OCI-M2 (cell line): Measurements from ENCODE around the gene HSPB2.

Source experiments
- DNase-seq: peaks from one replicate; lab custom pipeline; 2025; ENCODE audit not compliant: unreplicated experiment; lab: John Stamatoyannopoulos, UW

HSPB2 gene

GRCh38 chr11:111937461-111937769, 24.9 kb downstream of the HSPB2 start:
- DNase-seq: no peak

DNA sequence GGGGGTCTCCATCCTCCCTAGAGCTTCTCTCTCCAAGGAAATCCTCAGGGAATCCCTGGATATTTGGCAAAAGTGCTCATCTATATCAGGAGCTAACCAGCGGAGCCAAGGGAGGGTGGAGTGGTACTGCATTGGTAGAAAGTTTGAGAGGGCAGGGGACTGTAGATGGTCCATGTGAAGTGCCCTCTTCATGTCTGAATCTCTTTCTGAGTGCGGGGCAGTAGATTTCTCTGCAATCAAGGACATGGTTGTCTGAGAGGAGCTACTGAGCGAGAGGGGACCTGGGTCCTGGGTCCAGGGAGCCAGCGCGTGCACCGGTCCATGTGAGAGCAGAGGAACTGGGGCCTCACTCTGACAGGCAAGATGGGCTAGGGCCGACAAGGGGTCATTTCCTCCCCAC, 25.3 kb downstream of the HSPB2 start:
- DNase-seq: no peak

DNA sequence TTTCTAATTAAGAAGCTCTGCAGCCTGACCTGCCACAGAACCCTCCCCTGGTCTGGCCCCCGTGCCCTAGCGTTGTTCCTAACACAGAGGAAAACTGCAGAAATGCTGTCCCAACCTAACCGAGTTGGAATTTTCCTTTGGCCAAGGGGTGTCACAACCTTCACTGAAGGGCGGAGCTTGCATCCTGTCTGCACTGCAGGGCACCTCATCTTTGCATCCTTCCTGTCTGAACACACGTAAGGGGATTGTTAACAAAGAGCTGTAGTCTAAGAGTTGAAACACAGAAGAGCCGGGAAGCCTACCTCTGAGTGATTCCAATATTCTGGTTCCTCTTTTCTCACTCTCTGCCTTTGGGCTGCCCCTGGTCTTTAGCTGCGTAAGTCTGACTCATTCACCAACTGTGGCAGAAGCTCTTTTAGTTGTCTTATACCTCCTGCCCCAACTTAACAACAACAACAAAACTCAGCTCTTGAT, 26.2 kb downstream of the HSPB2 start:
- DNase-seq: peak; percentile 15

DNA sequence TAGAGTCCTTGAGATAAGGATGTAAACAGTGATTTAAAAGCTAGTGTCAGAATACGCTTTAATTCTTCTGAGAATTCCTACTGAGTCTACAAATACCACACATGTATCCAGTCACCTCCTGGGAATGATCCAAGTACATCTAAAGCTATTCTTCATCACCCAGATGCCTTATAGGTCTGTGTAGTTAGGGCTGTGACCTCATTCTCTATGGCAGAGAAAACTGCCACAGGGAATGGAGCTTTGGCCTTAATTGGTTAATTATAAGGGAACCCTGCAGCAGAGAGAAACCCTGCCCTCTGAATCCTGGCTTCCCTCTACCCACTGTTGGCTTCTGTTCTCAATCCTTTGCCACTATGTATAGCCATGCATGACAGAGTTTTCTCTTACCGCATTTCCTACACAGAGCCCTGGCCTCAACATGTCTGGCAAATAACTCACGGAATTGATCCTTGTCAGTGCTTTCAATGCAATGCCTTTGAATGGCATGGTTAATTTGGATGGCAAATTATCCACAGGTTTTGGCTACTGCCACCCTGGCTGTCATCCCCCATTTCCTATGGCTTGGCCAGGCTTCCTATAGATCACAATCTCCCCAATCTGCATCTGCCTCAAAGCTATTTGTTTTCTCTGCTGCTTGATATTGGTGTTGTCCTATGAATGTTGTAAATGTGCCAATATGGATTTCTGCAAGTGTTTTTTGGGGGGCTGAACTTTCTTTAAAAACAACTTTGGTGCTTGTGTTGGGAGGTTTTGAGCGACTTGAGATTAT, 27.5 kb downstream of the HSPB2 start:
- DNase-seq: no peak

GRCh38 chr11:111941963-111942362, 29.4 kb downstream of the HSPB2 start:
- DNase-seq: no peak

- DNase-seq: no peak
Observed at GRCh38 chr11:111942829-111943228, 30.3 kb downstream of the HSPB2 start.

- DNase-seq: no peak
Observed at GRCh38 chr11:111944139-111944538, 31.6 kb downstream of the HSPB2 start.

DNA sequence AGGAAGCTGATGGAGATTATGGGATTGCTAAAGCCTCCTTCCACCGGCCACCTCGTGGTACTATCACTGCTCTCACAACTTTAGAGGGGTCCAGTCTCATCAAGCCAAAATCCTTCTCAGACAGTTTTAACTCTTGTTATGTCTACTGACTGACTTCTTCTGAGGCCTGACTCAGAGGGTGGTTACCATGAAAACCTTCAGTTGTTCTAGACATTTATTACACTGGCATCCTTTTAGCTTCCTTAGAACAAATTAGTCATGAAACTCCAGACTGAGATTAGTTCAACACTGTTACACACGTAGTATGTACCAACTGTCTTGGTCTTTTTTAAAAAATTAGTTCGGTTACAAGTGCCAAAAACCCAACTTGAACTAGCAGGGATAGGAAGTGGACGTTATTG, 32.1 kb downstream of the HSPB2 start:
- DNase-seq: no peak

GRCh38 chr11:111945198-111945597, 32.7 kb downstream of the HSPB2 start:
- no peak for DNase-seq

DNA sequence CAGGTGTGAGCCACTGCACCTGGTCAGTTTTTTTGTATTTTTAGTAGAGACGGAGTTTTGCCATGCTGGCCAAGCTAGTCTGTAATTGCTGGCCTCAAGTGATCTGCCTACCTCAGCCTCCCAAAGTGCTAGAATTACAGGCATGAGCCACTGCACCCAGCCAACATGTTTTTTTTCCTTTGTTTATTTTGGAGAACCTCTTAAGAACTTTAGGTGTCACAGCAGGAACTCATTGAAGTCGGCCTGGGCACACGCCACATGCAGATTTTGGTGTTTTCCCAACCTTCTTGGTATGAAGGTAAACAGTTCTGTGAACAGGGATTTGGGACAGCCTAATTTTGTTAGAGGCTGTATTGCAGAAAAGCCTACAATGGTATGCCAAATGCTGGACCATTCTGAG, 34.0 kb downstream of the HSPB2 start:
- DNase-seq: no peak

DNA sequence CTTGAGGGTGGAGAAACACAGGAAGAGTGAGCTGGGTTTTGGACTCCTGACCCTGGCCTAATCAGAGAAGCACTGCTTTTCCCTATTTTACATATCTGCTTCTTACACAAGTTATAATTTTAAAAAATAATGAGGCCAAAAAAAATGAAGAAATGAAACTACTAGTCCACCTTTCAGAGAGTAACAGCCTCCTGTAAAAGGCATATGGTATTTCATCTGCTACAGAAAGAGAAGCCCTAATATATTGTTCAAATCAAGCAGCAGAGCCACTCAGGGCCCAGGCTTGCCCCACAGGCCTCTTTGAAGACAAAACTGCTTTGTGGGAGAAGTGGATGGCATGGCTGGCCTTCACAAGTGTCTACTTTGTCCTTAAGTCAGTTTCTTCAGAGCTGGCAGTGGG, 34.6 kb downstream of the HSPB2 start:
- no peak for DNase-seq

- DNase-seq: no peak
Observed at GRCh38 chr11:111949519-111950426, 37.2 kb downstream of the HSPB2 start.

- no peak for DNase-seq
Observed at GRCh38 chr11:111951565-111951964, 39.0 kb downstream of the HSPB2 start.

DNA sequence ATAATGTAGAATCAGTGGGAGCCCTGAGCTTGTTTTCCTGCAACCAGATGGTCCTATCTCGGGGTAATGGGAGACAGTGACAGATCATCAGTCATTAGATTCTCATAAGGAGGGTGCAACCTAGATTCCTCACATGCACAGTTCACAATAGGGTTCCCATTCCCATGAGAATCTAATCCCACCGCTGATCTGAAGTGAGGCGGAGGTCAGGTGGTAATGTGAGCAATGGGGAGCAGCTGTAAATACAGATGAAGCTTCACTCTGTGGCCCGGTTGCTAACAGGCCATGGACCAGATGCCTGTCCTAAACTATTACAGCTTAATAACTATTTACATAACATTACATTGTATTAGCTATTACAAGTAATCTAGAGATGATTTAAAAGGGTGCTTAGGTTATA, 41.6 kb downstream of the HSPB2 start:
- no peak for DNase-seq

DNA sequence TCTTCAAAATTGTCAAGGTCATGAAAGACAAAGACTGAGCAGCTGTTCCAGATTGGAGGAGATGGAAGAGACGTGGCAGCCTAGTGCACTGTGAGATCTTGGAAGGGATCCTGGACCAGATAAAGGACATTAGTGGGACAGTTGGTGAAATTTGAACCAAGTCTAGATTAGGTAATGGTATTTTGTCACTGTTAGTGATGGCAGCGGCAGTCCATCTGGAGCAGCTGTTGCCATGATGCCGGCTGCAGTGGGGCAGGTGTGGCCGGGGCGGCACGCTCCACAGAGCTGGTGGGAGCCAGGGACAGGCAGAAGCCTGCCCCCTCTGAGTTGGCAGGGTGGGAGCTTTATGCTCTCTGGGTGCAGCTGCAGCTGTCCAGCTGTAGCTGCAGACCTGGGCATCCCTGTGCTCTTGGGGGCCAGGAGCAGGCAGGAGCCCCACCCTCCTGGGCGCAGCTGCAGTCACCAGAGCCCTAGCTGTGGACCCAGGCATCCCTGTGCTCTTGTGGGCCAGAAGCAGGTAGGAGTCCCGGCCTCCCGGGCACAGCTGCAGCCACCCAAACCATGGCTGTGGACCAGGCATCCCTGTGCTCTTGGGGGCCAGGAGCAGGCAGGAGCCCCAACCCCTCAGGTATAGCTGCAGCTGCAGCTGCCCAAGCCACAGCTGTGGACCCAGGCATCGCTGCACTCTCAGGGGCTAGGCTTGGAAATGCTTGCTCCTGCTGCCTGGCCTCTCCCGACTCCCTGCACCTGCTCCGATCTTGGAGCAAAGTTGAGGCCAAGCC, 45.3 kb downstream of the HSPB2 start:
- DNase-seq: no peak

GRCh38 chr11:111960916-111961315, 48.4 kb downstream of the HSPB2 start:
- DNase-seq: no peak

GRCh38 chr11:111961389-111962300, 49.1 kb downstream of the HSPB2 start:
- no peak for DNase-seq
